Activated T-helper 1 cell treated with Interleukin-2 at 50 U/mL for 16 hours (primary cell): Measurements from ENCODE around the gene LEMD2.

ENCODE experiments used
- DNase-seq: peaks from one replicate; pipeline ENCODE4 v3.0.0-alpha.2; 2020; ENCODE audit warnings: low read depth

Gene LEMD2

GRCh38 chr6:33794910-33795623 is 6.1 kb upstream of the LEMD2 start:
- DNase-seq = no peak

- DNase-seq = no peak
Measured at GRCh38 chr6:33792981-33793380, 4.1 kb upstream of the LEMD2 start.

- DNase-seq = no peak
Measured at GRCh38 chr6:33791620-33792019, 2.7 kb upstream of the LEMD2 start.

- DNase-seq = no peak
Measured at GRCh38 chr6:33790910-33791309, 2.0 kb upstream of the LEMD2 start.

- DNase-seq = no peak
Measured at GRCh38 chr6:33790379-33790778, 1.4 kb upstream of the LEMD2 start.

GRCh38 chr6:33789550-33789895 is 593 bp upstream of the LEMD2 start:
- no peak for DNase-seq

- DNase-seq = peak; percentile 42
Measured at GRCh38 chr6:33787954-33788693, 806 bp downstream of the LEMD2 start.

GRCh38 chr6:33787346-33787953 is 1.5 kb downstream of the LEMD2 start:
- DNase-seq = no peak

- DNase-seq = no peak
Measured at GRCh38 chr6:33786736-33787135, 2.2 kb downstream of the LEMD2 start.

GRCh38 chr6:33785778-33786177 is 3.2 kb downstream of the LEMD2 start:
- DNase-seq = no peak

- DNase-seq = no peak
Measured at GRCh38 chr6:33784787-33785186, 4.1 kb downstream of the LEMD2 start.

GRCh38 chr6:33783781-33784520 is 5.0 kb downstream of the LEMD2 start:
- DNase-seq = no peak

- no peak for DNase-seq
Measured at GRCh38 chr6:33782561-33782960, 6.4 kb downstream of the LEMD2 start.

- DNase-seq = no peak
Measured at GRCh38 chr6:33781131-33781975, 7.6 kb downstream of the LEMD2 start.

- DNase-seq = no peak
Measured at GRCh38 chr6:33779895-33780294, 9.0 kb downstream of the LEMD2 start.

GRCh38 chr6:33779290-33779689 is 9.6 kb downstream of the LEMD2 start:
- DNase-seq = no peak

- no peak for DNase-seq
Measured at GRCh38 chr6:33778444-33779121, 10.3 kb downstream of the LEMD2 start.

GRCh38 chr6:33777398-33778388 is 11.2 kb downstream of the LEMD2 start:
- no peak for DNase-seq

- no peak for DNase-seq
Measured at GRCh38 chr6:33776764-33777163, 12.2 kb downstream of the LEMD2 start.

GRCh38 chr6:33776186-33776585 is 12.7 kb downstream of the LEMD2 start:
- no peak for DNase-seq
